ENCODE data around the gene OR52N2.
A peak's percentile ranks its signal among the peaks of the same experiment; 100 is the strongest.

OR52N2 gene

GRCh38 chr11:5808500-5809121 lies at the start of gene OR52N2:
OR52N2 (plus strand) TSS chr11:5808924; CDS start chr11:5820336, 11,412 bp downstream.
- peak; percentile 79 for DNase-seq

- no peak for DNase-seq
Measured at GRCh38 chr11:5767056-5767455, 41.7 kb upstream of the OR52N2 start.

- DNase-seq: no peak
Measured at GRCh38 chr11:5783255-5783654, 25.5 kb upstream of the OR52N2 start, which contains the start of gene OR52N5. OR52N5 (minus strand) TSS chr11:5783355; CDS start chr11:5778634, 4,721 bp downstream.

- DNase-seq: no peak
Measured at GRCh38 chr11:5791165-5791564, 17.6 kb upstream of the OR52N2 start, which contains the start of gene OR52N1. OR52N1 (minus strand) TSS chr11:5791265; CDS start chr11:5788816, 2,449 bp downstream.

- no peak for DNase-seq
Measured at GRCh38 chr11:5796541-5796940, 12.2 kb upstream of the OR52N2 start.

- no peak for DNase-seq
Measured at GRCh38 chr11:5803982-5804381, 4.7 kb upstream of the OR52N2 start.

- DNase-seq: no peak
Measured at GRCh38 chr11:5807580-5807979, 1.1 kb upstream of the OR52N2 start.

- peak; percentile 3 for DNase-seq
Measured at GRCh38 chr11:5809122-5809519, 397 bp downstream of the OR52N2 start.

GRCh38 chr11:5809905-5810795 lies 1.4 kb downstream of the OR52N2 start:
- DNase-seq: no peak

- no peak for DNase-seq
Measured at GRCh38 chr11:5815534-5815933, 6.8 kb downstream of the OR52N2 start.

GRCh38 chr11:5818245-5818886 lies 9.6 kb downstream of the OR52N2 start:
- no peak for DNase-seq

- no peak for DNase-seq
Measured at GRCh38 chr11:5831196-5831829, 22.6 kb downstream of the OR52N2 start.

GRCh38 chr11:5833446-5833845 lies 24.7 kb downstream of the OR52N2 start:
- DNase-seq: no peak

GRCh38 chr11:5837695-5838094 lies 29.0 kb downstream of the OR52N2 start:
- no peak for DNase-seq

GRCh38 chr11:5841797-5842196 lies 33.1 kb downstream of the OR52N2 start, which contains the start of gene OR52E6:
OR52E6 (minus strand) TSS chr11:5841897; CDS start chr11:5841897, 0 bp downstream.
- no peak for DNase-seq

- DNase-seq: no peak
Measured at GRCh38 chr11:5846701-5847100, 38.0 kb downstream of the OR52N2 start.

- no peak for DNase-seq
Measured at GRCh38 chr11:5847711-5848110, 39.0 kb downstream of the OR52N2 start.

GRCh38 chr11:5851002-5851401 lies 42.3 kb downstream of the OR52N2 start:
- DNase-seq: no peak

GRCh38 chr11:5857590-5857989 lies 48.9 kb downstream of the OR52N2 start, which contains the start of gene OR52E8:
OR52E8 (minus strand) TSS chr11:5857690; CDS start chr11:5857690, 0 bp downstream.
- no peak for DNase-seq

GRCh38 chr11:5865826-5866225 lies 57.1 kb downstream of the OR52N2 start:
- no peak for DNase-seq
